ENCODE measurements around the gene LMOD3.

DNA sequence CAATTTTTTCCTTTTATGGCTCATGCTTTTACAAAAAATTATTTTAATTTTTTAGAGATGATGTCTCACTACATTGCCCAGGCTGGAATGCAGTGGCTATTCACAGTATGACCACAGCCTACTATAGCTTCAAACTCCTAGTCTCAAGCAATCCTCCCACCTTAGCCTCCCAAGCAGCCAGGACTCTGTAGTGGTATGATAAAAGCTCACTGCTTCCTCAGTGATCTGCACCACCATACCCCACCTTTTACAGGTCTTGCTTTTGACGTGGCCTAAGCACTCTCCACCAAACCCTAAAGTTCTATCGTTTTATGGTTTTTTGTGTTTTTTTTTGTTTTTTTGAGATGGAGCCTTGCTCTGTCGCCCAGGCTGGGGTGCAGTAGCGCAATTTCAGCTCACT is 56.3 kb downstream of the LMOD3 start:
- TF ChIP-seq POLR2AphosphoS5 (IDR thresholded peaks at IDR 0.05; ENCODE audit: low read depth, low read length) = no peak
- TF ChIP-seq, protein P1, sequence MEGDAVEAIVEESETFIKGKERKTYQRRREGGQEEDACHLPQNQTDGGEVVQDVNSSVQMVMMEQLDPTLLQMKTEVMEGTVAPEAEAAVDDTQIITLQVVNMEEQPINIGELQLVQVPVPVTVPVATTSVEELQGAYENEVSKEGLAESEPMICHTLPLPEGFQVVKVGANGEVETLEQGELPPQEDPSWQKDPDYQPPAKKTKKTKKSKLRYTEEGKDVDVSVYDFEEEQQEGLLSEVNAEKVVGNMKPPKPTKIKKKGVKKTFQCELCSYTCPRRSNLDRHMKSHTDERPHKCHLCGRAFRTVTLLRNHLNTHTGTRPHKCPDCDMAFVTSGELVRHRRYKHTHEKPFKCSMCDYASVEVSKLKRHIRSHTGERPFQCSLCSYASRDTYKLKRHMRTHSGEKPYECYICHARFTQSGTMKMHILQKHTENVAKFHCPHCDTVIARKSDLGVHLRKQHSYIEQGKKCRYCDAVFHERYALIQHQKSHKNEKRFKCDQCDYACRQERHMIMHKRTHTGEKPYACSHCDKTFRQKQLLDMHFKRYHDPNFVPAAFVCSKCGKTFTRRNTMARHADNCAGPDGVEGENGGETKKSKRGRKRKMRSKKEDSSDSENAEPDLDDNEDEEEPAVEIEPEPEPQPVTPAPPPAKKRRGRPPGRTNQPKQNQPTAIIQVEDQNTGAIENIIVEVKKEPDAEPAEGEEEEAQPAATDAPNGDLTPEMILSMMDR (IDR thresholded peaks at IDR 0.05) = no peak
